Activated T-cell treated with anti-CD3 and anti-CD28 coated beads, Interleukin-2, amount 50 U/mL, for 72 hours (primary cell): ENCODE results near the gene KCNAB3. TPM values are rescaled to one million over a fixed set of nuclear protein-coding genes. Genes with fewer than 3 reads are reported as not detected.

Experiments used
- ATAC-seq, 2 donors: fragments of 150-1000 bp; cut with Tn5 transposase; replicated peaks in 1 of 2; 2 replicates each; pipeline ENCODE4 v1.10.0; 2021; ENCODE audit warnings: moderate library complexity in 2 of 2, mild to moderate bottlenecking in 1 of 2
- DNase-seq, 2 donors: peaks; one replicate each; pipeline ENCODE4 v3.0.0; 2021 to 2022; ENCODE audit warnings: mixed read lengths in 1 of 2
- H3K27ac Mint-ChIP-seq: one replicate; pipeline ENCODE4 v1.8.0; 2022; ENCODE audit warnings: mild to moderate bottlenecking, moderate library complexity, mixed read lengths
- H3K27me3 Mint-ChIP-seq: one replicate; pipeline ENCODE4 v1.8.0; 2022; ENCODE audit warnings: low read depth, mixed read lengths
- H3K36me3 Mint-ChIP-seq, 2 donors: one replicate each; pipeline ENCODE4 v1.8.0; 2022; ENCODE audit warnings: mixed read lengths in 2 of 2, mild to moderate bottlenecking in 1 of 2; ENCODE audit not compliant: insufficient read depth in 2 of 2
- H3K4me1 Mint-ChIP-seq: one replicate; pipeline ENCODE4 v1.8.0; 2022; ENCODE audit warnings: low read depth, mixed read lengths
- H3K4me3 Mint-ChIP-seq, 2 donors: one replicate each; pipeline ENCODE4 v1.8.0; 2022; ENCODE audit warnings: mild to moderate bottlenecking in 2 of 2, mixed read lengths in 2 of 2, moderate library complexity in 2 of 2
- H3K9me3 Mint-ChIP-seq, 2 donors: one replicate each; pipeline ENCODE4 v1.8.0; 2022; ENCODE audit warnings: mixed read lengths in 2 of 2
- total RNA-seq, 2 donors: library from RNA; stranded (reverse); gene quantifications; one replicate each; pipeline ENCODE4 v1.2.3, GENCODE V29; 2022

KCNAB3 gene
- 10 to 100 TPM; 10.2 to 10.3 TPM for total RNA-seq

- Mint-ChIP-seq H3K27ac (no peak within 1 kb of the TSS), H3K4me1 (peaks cover 37% of the 10 kb centered on the region), H3K4me3 (peak within 1 kb of the TSS; percentile 87 to 96), H3K9me3 (no peaks in the 10 kb centered on the region), H3K36me3 (peaks cover 3 to 7% of the 10 kb centered on the region in 2 donors), H3K27me3 (no peaks in the 10 kb centered on the region)
- DNase-seq, result peak; percentile 52 to 79
- ATAC-seq, result peak; percentile 18 to 39
Observed at GRCh38 chr17:7929158-7930023, at the start of gene KCNAB3. Gene KCNAB3 (minus strand): TSS chr17:7929856. CDS start chr17:7929435, 421 bp downstream.

- H3K27ac Mint-ChIP-seq, result no peak overlapping the region
- H3K27me3 Mint-ChIP-seq, result peaks cover 6% of the 10 kb centered on the region
- H3K4me3 Mint-ChIP-seq, result no peak overlapping the region
- peaks cover 10% of the 10 kb centered on the region in 2 donors for H3K9me3 Mint-ChIP-seq
- ATAC-seq, result peak in 1 of 2 donors; percentile 51
- H3K4me1 Mint-ChIP-seq, result peaks cover 4% of the 10 kb centered on the region
- peaks cover 13 to 15% of the 10 kb centered on the region in 2 donors for H3K36me3 Mint-ChIP-seq
- no peak for DNase-seq
Observed at GRCh38 chr17:7977805-7978204, 48.1 kb upstream of the KCNAB3 start.

GRCh38 chr17:7977039-7977438 is 47.4 kb upstream of the KCNAB3 start:
- peaks cover 6% of the 10 kb centered on the region for H3K27me3 Mint-ChIP-seq
- H3K36me3 Mint-ChIP-seq, result peaks cover 13 to 15% of the 10 kb centered on the region in 2 donors
- H3K4me1 Mint-ChIP-seq, result peaks cover 4% of the 10 kb centered on the region
- no peak for DNase-seq
- ATAC-seq, result no peak
- peaks cover 10% of the 10 kb centered on the region in 2 donors for H3K9me3 Mint-ChIP-seq
- no peak overlapping the region for H3K4me3 Mint-ChIP-seq
- no peak overlapping the region for H3K27ac Mint-ChIP-seq

- Mint-ChIP-seq H3K4me1 (peaks cover 4% of the 10 kb centered on the region), H3K27me3 (peaks cover 6% of the 10 kb centered on the region), H3K27ac (no peak overlapping the region), H3K9me3 (peaks cover 10% of the 10 kb centered on the region in 2 donors), H3K36me3 (peaks cover 13 to 15% of the 10 kb centered on the region in 2 donors), H3K4me3 (no peak overlapping the region)
- no peak for DNase-seq
- ATAC-seq, result no peak
Observed at GRCh38 chr17:7974638-7975131, 45.0 kb upstream of the KCNAB3 start.

- H3K36me3 Mint-ChIP-seq, result peaks cover 12 to 13% of the 10 kb centered on the region in 2 donors
- no peak for ATAC-seq
- H3K4me3 Mint-ChIP-seq, result no peak overlapping the region
- DNase-seq, result no peak
- no peaks in the 10 kb centered on the region for H3K27me3 Mint-ChIP-seq
- no peak overlapping the region for H3K27ac Mint-ChIP-seq
- H3K9me3 Mint-ChIP-seq, result peaks cover 8 to 10% of the 10 kb centered on the region in 2 donors
- H3K4me1 Mint-ChIP-seq, result no peaks in the 10 kb centered on the region
Observed at GRCh38 chr17:7972131-7972785, 42.6 kb upstream of the KCNAB3 start.

GRCh38 chr17:7971651-7972050 is 42.0 kb upstream of the KCNAB3 start:
- Mint-ChIP-seq H3K27ac (no peak overlapping the region), H3K9me3 (peaks cover 8 to 10% of the 10 kb centered on the region in 2 donors), H3K4me3 (no peak overlapping the region), H3K27me3 (no peaks in the 10 kb centered on the region), H3K4me1 (no peaks in the 10 kb centered on the region), H3K36me3 (peaks cover 12 to 13% of the 10 kb centered on the region in 2 donors)
- no peak for ATAC-seq
- no peak for DNase-seq

GRCh38 chr17:7969433-7969832 is 39.8 kb upstream of the KCNAB3 start:
- H3K36me3 Mint-ChIP-seq, result peaks cover 2 to 3% of the 10 kb centered on the region in 2 donors
- ATAC-seq (no peak), DNase-seq (no peak)
- no peak overlapping the region for H3K27ac Mint-ChIP-seq
- H3K4me3 Mint-ChIP-seq, result no peak overlapping the region
- no peaks in the 10 kb centered on the region for H3K27me3 Mint-ChIP-seq
- H3K9me3 Mint-ChIP-seq, result peaks cover under 1 to 2% of the 10 kb centered on the region in 2 donors
- no peaks in the 10 kb centered on the region for H3K4me1 Mint-ChIP-seq

- Mint-ChIP-seq H3K4me3 (no peak overlapping the region), H3K27ac (no peak overlapping the region), H3K36me3 (no peaks in the 10 kb centered on the region), H3K27me3 (no peaks in the 10 kb centered on the region), H3K9me3 (no peaks in the 10 kb centered on the region), H3K4me1 (no peaks in the 10 kb centered on the region)
- DNase-seq (no peak), ATAC-seq (no peak)
Observed at GRCh38 chr17:7967751-7968150, 38.1 kb upstream of the KCNAB3 start.

- Mint-ChIP-seq H3K36me3 (no peaks in the 10 kb centered on the region), H3K9me3 (no peaks in the 10 kb centered on the region), H3K4me3 (no peak overlapping the region), H3K27ac (no peak overlapping the region), H3K27me3 (no peaks in the 10 kb centered on the region), H3K4me1 (no peaks in the 10 kb centered on the region)
- no peak for DNase-seq
- ATAC-seq, result no peak
Observed at GRCh38 chr17:7961421-7961820, 31.8 kb upstream of the KCNAB3 start.

- H3K27me3 Mint-ChIP-seq, result no peaks in the 10 kb centered on the region
- DNase-seq, result no peak
- no peak overlapping the region for H3K27ac Mint-ChIP-seq
- H3K36me3 Mint-ChIP-seq, result no peaks in the 10 kb centered on the region
- H3K4me1 Mint-ChIP-seq, result peaks cover 3% of the 10 kb centered on the region
- H3K4me3 Mint-ChIP-seq, result no peak overlapping the region
- no peak for ATAC-seq
- no peaks in the 10 kb centered on the region for H3K9me3 Mint-ChIP-seq
Observed at GRCh38 chr17:7959503-7960253, 30.0 kb upstream of the KCNAB3 start.

GRCh38 chr17:7956228-7956965 is 26.7 kb upstream of the KCNAB3 start:
- DNase-seq (no peak), ATAC-seq (no peak)
- Mint-ChIP-seq H3K4me1 (peaks cover 25% of the 10 kb centered on the region), H3K4me3 (no peak overlapping the region), H3K27me3 (no peaks in the 10 kb centered on the region), H3K27ac (no peak overlapping the region), H3K9me3 (no peaks in the 10 kb centered on the region), H3K36me3 (no peaks in the 10 kb centered on the region)

- no peak overlapping the region for H3K27ac Mint-ChIP-seq
- no peak overlapping the region for H3K4me3 Mint-ChIP-seq
- no peaks in the 10 kb centered on the region for H3K27me3 Mint-ChIP-seq
- DNase-seq (no peak), ATAC-seq (no peak)
- H3K9me3 Mint-ChIP-seq, result no peaks in the 10 kb centered on the region
- H3K36me3 Mint-ChIP-seq, result no peaks in the 10 kb centered on the region
- H3K4me1 Mint-ChIP-seq, result peaks cover 30% of the 10 kb centered on the region
Observed at GRCh38 chr17:7955414-7956227, 26.0 kb upstream of the KCNAB3 start.
